HG03159 (cell line): ENCODE results near the gene CST7.
"Not testable (repeated sequence)": the region's sequence is repeated elsewhere in the genome, so short reads cannot be mapped to it uniquely, and the experiment has no call there.

ENCODE experiments used
- ATAC-seq: cut with Tn5 transposase; IDR thresholded peaks from one replicate; pipeline ENCODE4 v1.9.1; 2021; ENCODE audit warnings: mild to moderate bottlenecking, moderate library complexity; ENCODE audit not compliant: unreplicated experiment

Gene CST7

DNA sequence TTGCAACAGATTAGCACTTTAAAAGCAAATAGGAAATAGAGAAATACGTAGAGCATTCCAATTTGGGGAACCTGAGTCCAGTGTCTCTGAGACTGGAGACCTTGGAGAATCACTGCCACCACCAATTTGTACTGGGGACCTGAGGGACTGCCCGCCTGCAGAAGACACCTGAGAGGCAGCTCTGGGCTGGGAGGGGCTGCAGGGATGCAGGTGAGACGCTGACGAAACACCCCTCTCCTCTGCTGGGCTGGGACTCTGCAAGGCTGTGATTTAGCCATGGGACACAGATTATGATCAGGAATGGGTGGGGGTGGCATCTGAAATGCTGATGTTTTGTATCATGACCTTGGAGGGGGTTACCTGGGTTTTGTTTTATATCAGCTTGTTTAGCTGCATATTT lies 50.5 kb downstream of the CST7 start:
- no peak for ATAC-seq

DNA sequence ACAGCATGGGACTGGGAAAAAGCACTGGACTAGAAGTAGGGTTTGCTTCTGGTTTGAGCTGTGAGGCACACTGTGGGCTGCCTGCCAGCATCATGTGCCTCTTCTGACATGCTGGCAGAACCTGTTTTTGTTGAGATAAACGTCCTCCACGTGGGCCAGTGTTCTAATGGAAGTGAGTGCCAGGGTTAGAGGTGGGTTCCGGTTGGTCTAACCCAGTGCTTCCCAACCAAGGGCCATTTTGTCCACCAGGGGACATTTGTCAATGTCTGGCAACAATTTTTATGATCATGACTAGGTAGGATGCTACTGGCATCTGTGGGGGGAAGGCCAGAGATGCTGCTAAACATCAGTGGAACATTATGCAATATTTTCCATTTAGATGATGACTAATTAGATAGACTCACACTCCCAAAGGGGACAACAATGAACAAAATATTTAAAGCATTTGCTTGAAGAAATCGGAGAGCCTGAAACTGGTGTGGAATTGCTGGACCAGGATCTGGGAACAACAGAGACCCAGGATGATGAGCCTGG lies 51.3 kb downstream of the CST7 start:
- no peak for ATAC-seq

DNA sequence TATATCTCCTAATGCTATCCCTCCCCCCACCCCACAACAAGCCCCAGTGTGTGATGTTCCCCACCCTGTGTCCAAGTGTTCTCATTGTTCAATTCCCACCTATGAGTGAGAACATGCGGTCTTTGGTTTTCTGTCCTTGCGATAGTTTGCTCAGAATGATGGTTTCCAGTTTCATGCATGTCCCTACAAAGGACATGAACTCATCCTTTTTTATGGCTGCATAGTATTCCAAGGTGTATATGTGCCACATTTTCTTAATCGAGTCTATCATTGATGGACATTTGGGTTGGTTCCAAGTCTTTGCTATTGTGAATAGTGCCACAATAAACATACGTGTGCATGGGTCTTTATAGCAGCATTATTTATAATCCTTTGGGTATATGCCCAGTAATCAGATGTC lies 52.3 kb downstream of the CST7 start:
- ATAC-seq, result not testable (repeated sequence)

DNA sequence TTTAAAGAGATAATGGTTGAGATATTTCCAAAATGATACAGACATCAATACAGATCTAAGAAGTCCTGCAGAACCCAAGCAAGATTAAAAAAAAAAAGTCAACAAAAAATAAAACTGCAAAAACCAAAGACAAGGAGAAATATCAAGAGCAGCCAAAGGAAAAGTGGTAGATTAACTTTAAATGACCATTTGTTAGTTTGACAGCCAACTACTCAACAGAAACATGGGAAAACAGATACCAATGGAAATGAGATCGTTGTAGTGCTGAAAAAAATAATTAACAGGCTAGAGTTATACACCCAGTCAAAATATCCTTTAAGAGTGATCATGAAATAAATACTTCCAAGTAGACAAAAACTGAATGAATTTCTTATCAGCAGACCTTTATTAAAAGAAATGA lies 53.9 kb downstream of the CST7 start:
- ATAC-seq, result no peak

DNA sequence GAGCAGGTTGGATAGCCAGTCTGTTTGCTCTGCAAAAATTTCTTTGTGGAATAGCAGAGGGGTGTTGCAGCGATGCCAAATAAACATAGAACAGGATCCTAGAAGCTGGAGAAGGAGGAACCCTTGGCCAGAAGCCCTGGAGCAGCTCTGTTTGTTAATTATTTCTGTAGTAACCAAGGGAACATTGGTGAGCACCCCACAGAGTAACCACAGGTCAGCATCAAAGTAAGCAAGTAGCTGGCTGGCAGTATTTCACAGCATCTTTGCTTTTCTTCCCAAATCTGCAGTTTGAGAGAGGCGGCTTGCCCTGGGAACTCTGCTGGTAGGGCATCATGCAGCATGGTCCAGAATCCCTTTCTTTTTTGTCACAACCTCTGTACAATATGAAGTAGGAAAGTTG lies 56.2 kb downstream of the CST7 start:
- ATAC-seq, result no peak

DNA sequence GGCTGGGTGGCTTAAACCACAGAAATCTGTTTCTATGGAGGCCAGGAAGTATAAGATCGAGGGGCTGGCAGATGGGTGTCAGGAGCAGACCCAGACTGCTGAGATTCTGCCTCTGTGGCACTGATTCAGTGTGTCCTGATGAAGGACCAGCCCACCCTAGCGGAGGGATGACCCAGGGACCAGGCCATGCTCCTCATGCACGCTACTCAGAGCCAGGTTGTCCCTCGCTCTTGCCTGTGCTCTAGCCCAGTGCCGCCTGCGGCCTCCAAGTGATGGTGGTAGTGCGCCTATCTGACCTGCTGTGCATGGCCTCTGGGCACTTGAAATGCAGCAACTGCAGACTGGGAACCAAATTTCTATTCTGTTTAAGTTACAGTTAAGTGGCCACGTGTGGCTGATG lies 56.6 kb downstream of the CST7 start:
- no peak for ATAC-seq

DNA sequence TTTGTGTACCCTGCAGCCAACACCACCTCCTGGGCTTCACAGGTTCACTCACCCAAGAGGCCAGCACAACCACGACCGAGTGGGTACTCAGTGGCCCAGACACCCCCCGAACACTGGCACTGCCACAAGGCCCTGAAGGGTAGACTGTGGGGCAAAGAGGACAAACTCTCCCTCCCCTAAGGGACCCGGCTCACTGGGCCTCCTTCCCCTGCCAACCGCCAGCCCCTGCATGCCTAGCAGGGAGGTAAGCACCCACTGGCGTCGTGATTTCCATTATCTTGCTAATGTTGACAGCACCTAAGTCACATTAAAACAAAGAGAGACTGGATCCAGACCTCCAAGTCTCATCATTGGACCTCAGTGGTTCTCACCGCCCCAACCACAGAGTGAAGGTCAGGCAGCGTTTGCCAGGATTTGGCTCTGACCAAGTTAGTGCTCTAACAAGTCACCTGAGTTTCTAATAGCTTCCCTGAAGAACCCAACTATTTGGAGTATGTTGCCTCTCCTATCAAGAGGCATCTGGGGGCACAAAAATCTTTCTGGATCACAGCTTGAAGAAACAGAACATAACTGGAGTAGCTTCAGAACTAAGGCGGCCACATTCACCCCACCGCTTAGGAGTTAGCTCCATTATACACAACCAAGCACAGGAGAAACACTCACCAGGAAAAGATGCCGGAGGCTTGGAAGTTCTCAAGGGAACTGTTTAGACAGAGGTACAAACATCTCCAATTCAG lies 57.5 kb downstream of the CST7 start:
- ATAC-seq, result no peak

DNA sequence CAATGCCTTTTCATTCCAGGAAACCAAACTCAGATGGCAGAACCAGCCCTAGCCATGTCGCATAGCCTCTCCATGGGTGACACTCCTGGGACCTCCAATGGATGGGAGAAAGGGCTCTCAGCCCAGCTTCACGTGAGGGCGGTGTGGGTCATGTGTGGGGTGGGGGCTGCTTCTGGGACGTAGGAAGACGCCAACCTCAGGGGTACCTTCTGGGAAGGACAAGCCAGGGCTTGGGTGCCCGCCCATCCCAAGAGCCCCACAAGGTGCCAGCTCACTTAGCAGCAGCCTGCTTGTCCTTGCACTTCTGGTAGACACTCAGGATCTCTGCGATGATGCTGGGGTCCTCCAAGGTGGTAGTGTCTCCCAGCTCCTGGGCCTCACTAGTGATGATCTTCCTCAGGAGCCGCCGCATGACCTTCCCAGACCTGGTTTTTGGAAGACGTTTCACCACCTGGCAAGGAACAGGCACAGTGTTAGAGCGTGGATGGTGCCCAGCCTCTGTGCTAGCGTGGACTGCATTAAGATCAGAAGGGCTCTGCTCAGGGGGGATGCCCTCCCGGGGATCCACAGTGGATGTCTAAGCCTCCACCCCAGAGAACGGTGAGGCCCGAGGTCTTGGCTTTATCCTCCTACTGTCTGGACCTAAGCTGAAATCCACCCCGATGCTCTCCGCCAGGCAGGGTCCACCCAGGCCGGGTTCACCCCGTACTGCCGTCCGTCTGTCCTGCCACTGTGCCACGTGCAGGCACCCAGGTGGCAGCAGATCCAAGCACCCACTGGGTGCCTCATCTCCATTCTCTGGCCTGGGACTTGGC lies 58.6 kb downstream of the CST7 start:
- ATAC-seq, result no peak

DNA sequence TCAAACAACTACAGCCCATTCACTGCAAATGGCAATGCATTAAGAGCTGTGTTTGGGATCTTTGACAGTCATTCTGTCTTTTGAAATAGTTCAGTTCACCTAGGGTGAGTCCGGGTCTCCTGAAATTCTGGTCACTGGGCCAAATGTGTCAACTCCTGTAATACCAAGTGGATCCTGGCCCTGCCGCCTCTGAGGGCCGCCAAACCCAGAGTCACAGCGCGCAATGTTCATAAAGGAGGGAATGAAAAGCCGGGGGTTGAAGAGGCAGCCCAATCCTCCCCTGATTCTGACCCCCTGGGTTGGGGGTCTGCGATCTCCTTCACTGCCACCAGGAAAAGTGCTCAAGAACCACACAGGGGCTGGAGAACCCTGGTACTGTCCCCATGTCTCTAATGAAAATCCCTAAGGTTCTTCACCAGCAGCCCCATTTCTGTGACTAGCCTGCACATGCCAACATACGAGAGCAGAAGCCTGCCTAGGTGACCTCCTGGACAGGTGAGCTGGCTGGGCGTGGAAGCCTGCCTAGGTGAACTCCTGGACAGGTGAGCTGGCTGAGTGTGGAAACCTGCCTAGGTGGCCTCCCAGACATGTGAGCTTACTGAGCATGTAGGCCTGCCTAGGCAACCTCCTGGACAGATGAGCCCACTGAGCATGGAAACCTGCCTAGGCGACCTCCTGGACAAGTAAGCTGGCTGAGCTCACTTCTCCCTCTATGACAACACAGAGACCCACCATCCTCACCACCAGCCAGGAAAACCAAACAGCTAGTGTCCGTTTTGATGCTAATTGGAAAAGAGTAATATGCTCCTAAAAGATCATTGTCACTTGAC lies 59.5 kb downstream of the CST7 start:
- ATAC-seq, result no peak
